ENCODE data around the gene OR9A2. TPM values are rescaled to one million over a fixed set of nuclear protein-coding genes. Genes with fewer than 3 reads are reported as not detected.

The OR9A2 gene
- total and polyA plus RNA-seq, 10 of the 15 experiments (the other 5 are each of a cell fraction or from before 2014, with no cell fraction given): not detected

DNA sequence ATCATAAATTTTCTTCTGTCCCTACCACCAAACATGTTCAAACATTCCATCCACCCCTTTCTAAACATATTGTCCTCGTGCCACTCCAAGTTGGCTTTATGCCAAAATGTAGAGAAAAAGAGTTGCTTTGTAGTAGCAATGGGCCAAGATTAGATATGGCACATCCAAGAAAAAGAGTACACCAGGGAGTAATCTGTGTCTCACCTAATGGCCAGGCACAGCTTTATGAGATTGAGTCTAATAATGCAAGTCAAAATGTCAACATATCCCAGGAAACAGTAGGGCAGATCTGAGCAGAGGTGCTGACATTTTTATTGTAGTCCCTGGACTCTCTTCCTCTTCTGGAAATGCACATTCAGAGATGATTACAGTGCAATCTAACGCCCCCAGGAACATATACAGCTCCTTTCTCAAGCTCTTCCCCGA, 19.5 kb upstream of the OR9A2 start (continued):
- TF ChIP-seq IRF4 (IDR thresholded peaks at IDR 0.05; ENCODE audit: low read depth, low read length): no peak

DNA sequence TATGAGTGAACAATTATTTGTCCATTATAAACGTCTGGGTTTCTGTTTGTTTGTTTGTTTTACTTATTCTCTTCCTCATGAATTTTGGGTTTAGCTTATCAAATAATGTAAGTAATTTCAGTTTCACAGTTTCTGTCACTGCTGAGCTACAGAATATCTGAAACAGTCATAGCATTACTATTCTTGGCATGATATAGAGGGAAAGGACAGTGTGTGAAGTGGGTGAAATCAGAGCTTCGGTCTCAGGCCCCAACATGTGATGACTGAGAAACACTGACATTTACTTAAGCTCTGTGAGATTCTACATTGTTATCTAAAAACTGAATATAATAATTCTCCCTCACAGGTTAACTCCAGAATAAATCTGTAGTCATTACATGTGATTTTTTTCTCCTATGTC, 16.5 kb upstream of the OR9A2 start:
- Histone ChIP-seq H3K9me3 (replicated peaks; ENCODE audit: control insufficient read depth, insufficient read depth, low read length) (no peaks in the 10 kb centered on the region), H2AFZ (ENCODE audit: control insufficient read depth, low read depth, low read length) (no peak overlapping the region), H3K36me3 (ENCODE audit: control insufficient read depth in 2 of 2, insufficient read depth in 2 of 2, low read length in 1 of 2) (no peaks in the 10 kb centered on the region), H4K20me1 (ENCODE audit: control insufficient read depth, insufficient read depth) (no peaks in the 10 kb centered on the region), H3K27ac (ENCODE audit: control insufficient read depth, insufficient read depth) (no peak overlapping the region), H3K27me3 (replicated peaks in 1 of 2; ENCODE audit: control insufficient read depth in 2 of 2, insufficient read depth in 2 of 2, low read length in 1 of 2) (no peaks in the 10 kb centered on the region; a peak in 1 of 4 replicates), H3K79me2 (ENCODE audit: control insufficient read depth, insufficient read depth, low read length) (no peaks in the 10 kb centered on the region), H3K4me3 (no peak overlapping the region), H3K9ac (ENCODE audit: control insufficient read depth, insufficient read depth, low read length) (no peak overlapping the region), H3K4me2 (ENCODE audit: control insufficient read depth, insufficient read depth) (no peak overlapping the region), H3K4me1 (ENCODE audit: control insufficient read depth, insufficient read depth, low read length) (no peaks in the 10 kb centered on the region)
- ATAC-seq (peak; percentile 55), DNase-seq (ENCODE audit: low read depth, low spot score) (no peak), FAIRE-seq (no peak)
- CTCF ChIA-PET: interaction anchor here (1.2 to 1.5 kb wide), 5 partner anchors 12 to 412 kb away, joined by 3 to 5 read pairs (median 3); no protein-coding TSS in a partner anchor
- SMC1A ChIA-PET (ENCODE audit: uncharacterized antibody, unreplicated experiment): interaction anchor here (1.0 to 1.6 kb wide), 2 partner anchors 12 to 28 kb away, joined by 3 to 9 read pairs; no protein-coding TSS in a partner anchor
- WGBS (ENCODE audit: insufficient coverage, insufficient replicate concordance, low lambda C conversion rate, missing lambda C conversion rate): 2% methylated on average over 2 of the region's 2 CpGs
- POLR2A ChIA-PET: no interaction called here
- in situ Hi-C loops (cut with MboI): no loop called here
- RAD21 ChIA-PET (ENCODE audit: unreplicated experiment): interaction anchor here (0.9 kb wide), 1 partner anchor 28 kb away, joined by 3 read pairs; no protein-coding TSS in a partner anchor
- TF ChIP-seq SP1 (IDR thresholded peaks at IDR 0.05; ENCODE audit: low read depth, low read length) (no peak), JUNB (IDR thresholded peaks at IDR 0.05) (peak; percentile 48), JUND (IDR thresholded peaks at IDR 0.05; ENCODE audit: low read depth, low read length) (no peak), NFIC (IDR thresholded peaks at IDR 0.05; ENCODE audit: low read depth, low read length) (0 out of 2 replicates have a peak, but pooled peaks have one; percentile 29)
- BruUV-seq (replicated peaks): no TSS peak
- intact Hi-C loops (cut with micrococcal nuclease; ENCODE audit: unreplicated experiment): no loop called here

DNA sequence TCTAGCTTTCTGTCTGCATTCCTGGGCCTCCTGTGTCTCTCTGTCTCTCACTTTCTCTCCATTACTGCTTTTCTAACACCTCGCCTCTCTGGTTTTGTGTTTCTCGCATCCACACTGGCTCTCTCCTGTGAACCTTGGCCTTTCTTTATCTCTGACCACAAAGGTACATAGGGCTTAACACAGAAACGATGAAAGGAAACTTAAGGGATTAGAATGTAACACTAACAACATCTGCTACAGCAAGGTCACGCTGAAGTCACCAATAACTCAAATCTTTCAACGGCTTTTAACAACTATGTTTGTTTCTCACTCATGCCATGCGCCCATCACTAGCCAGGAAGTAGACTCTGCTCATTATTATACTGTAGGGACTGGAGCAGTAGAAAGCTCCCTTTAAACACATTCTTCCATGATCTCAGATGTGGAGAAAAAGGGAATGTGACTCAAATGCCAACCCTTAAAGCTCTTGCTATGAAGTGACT, 15.9 kb upstream of the OR9A2 start:
- CTCF ChIA-PET: interaction anchor here (1.2 to 1.5 kb wide), 6 partner anchors 11 to 411 kb away, joined by 3 to 7 read pairs (median 4); no protein-coding TSS in a partner anchor
- Histone ChIP-seq H4K20me1 (ENCODE audit: control insufficient read depth, insufficient read depth) (no peaks in the 10 kb centered on the region), H3K4me2 (ENCODE audit: control insufficient read depth, insufficient read depth) (no peak overlapping the region), H3K27me3 (replicated peaks in 1 of 2; ENCODE audit: control insufficient read depth in 2 of 2, insufficient read depth in 2 of 2, low read length in 1 of 2) (no peaks in the 10 kb centered on the region; a peak in 1 of 4 replicates), H3K4me1 (ENCODE audit: control insufficient read depth, insufficient read depth, low read length) (no peaks in the 10 kb centered on the region), H3K27ac (ENCODE audit: control insufficient read depth, insufficient read depth) (no peak overlapping the region), H3K36me3 (ENCODE audit: control insufficient read depth in 2 of 2, insufficient read depth in 2 of 2, low read length in 1 of 2) (no peaks in the 10 kb centered on the region), H3K9me3 (replicated peaks; ENCODE audit: control insufficient read depth, insufficient read depth, low read length) (no peaks in the 10 kb centered on the region), H2AFZ (ENCODE audit: control insufficient read depth, low read depth, low read length) (no peak overlapping the region), H3K9ac (ENCODE audit: control insufficient read depth, insufficient read depth, low read length) (no peak overlapping the region), H3K79me2 (ENCODE audit: control insufficient read depth, insufficient read depth, low read length) (no peaks in the 10 kb centered on the region), H3K4me3 (no peak overlapping the region)
- in situ Hi-C loops (cut with MboI): no loop called here
- SMC1A ChIA-PET (ENCODE audit: uncharacterized antibody, unreplicated experiment): interaction anchor here (1.0 to 1.6 kb wide), 2 partner anchors 12 to 27 kb away, joined by 3 to 9 read pairs; no protein-coding TSS in a partner anchor
- no peak for DNase-seq (ENCODE audit: low read depth, low spot score)
- RAD21 ChIA-PET (ENCODE audit: unreplicated experiment): interaction anchor here (0.9 to 1.1 kb wide), 2 partner anchors 27 to 172 kb away, joined by 3 read pairs; no protein-coding TSS in a partner anchor
- WGBS (ENCODE audit: insufficient coverage, insufficient replicate concordance, low lambda C conversion rate, missing lambda C conversion rate): 29% methylated on average over 6 of the region's 6 CpGs
- intact Hi-C loops (cut with micrococcal nuclease; ENCODE audit: unreplicated experiment): no loop called here
- peak; percentile 36 for ATAC-seq
- POLR2A ChIA-PET: no interaction called here
- no peak for FAIRE-seq
- no peak for TF ChIP-seq KDM1A (IDR thresholded peaks at IDR 0.05; ENCODE audit: borderline replicate concordance)
- no peak for TF ChIP-seq BRCA1 (IDR thresholded peaks at IDR 0.05; ENCODE audit: low read depth, low read length)
- TF ChIP-seq STAT1 (conservative IDR thresholded peaks at IDR 0.05): no peak
- peak; percentile 71 for TF ChIP-seq NR2F1 (conservative IDR thresholded peaks at IDR 0.05)
- no TSS peak for BruUV-seq (replicated peaks)
